Hepatocyte (in vitro differentiated cells): ENCODE results near the gene ACTL10. TPM values are rescaled to one million over a fixed set of nuclear protein-coding genes. Genes with fewer than 3 reads are reported as not detected.

Source experiments
- DNase-seq: peaks from one replicate; pipeline ENCODE4 v3.0.0-alpha.2; 2016; ENCODE audit warnings: low spot score
- H2AFZ ChIP-seq: fragments of 200-600 bp; sonication (generic); 2 replicates; pipeline ENCODE4 v1.6.0; 2016; ENCODE audit warnings: antibody characterized with exemption, mild to moderate bottlenecking
- H3K27ac ChIP-seq: fragments of 200-600 bp; sonication (generic); 2 replicates; pipeline ENCODE4 v1.5.1; 2016; ENCODE audit warnings: mild to moderate bottlenecking
- H3K27me3 ChIP-seq: fragments of 200-600 bp; sonication (generic); 2 replicates; pipeline ENCODE4 v1.6.1; 2016
- H3K36me3 ChIP-seq: fragments of 200-600 bp; sonication (generic); replicated peaks from 2 replicates; pipeline ENCODE4 v1.5.1; 2016; ENCODE audit warnings: low read depth; ENCODE audit not compliant: insufficient read depth
- H3K4me1 ChIP-seq: fragments of 200-600 bp; sonication (generic); 2 replicates; pipeline ENCODE4 v1.5.1; 2016; ENCODE audit warnings: mild to moderate bottlenecking, moderate library complexity; ENCODE audit not compliant: insufficient read depth
- H3K4me2 ChIP-seq: fragments of 200-600 bp; sonication (generic); 2 replicates; pipeline ENCODE4 v1.6.0; 2016
- H3K4me3 ChIP-seq: fragments of 200-600 bp; sonication (generic); 2 replicates; pipeline ENCODE4 v1.5.1; 2016; ENCODE audit warnings: mild to moderate bottlenecking
- H3K79me2 ChIP-seq: fragments of 200-600 bp; sonication (generic); 2 replicates; pipeline ENCODE4 v1.6.0; 2017; ENCODE audit warnings: mild to moderate bottlenecking
- H3K9me2 ChIP-seq: fragments of 200-600 bp; sonication (generic); replicated peaks from 2 replicates; pipeline ENCODE4 v1.6.0; 2017; ENCODE audit warnings: mild to moderate bottlenecking; ENCODE audit not compliant: insufficient read depth
- H3K9me3 ChIP-seq: fragments of 200-600 bp; sonication (generic); 2 replicates; pipeline ENCODE4 v1.5.1; 2016; ENCODE audit warnings: low read depth, mild to moderate bottlenecking
- H4K20me1 ChIP-seq: fragments of 200-600 bp; sonication (generic); 2 replicates; pipeline ENCODE4 v1.6.0; 2016; ENCODE audit warnings: mild to moderate bottlenecking; ENCODE audit not compliant: insufficient read depth, poor library complexity, severe bottlenecking
- EZH2 ChIP-seq: fragments of 200-600 bp; sonication (generic); IDR thresholded peaks from 2 replicates; pipeline ENCODE4 v1.6.1; 2016; ENCODE audit warnings: antibody characterized with exemption, mild to moderate bottlenecking, borderline replicate concordance
- EZH2phosphoT487 ChIP-seq: fragments of 200-600 bp; sonication (generic); IDR thresholded peaks from one replicate; pipeline ENCODE4 v1.6.1; 2018; ENCODE audit warnings: antibody characterized with exemption, mild to moderate bottlenecking, low read depth, moderate library complexity; ENCODE audit not compliant: unreplicated experiment, severe bottlenecking
- WGBS: methylation state at CpG from one replicate; pipeline ENCODE4 v1.1.6; 2016; ENCODE audit warnings: low lambda C conversion rate; ENCODE audit errors: missing lambda C conversion rate; 5-methylcytosine and 5-hydroxymethylcytosine counted together
- polyA plus RNA-seq: library from polyadenylated mRNA; unstranded; fragments of >200 nt; fragmentation: Nextera tagmentation; extraction: Ambion mirVana; gene quantifications from 2 replicates; pipeline ENCODE4 v1.2.1, GENCODE V29; 2016
- total RNA-seq: library from RNA; depleted of rRNA; stranded (reverse); fragments of >200 nt; gene quantifications from 2 replicates; pipeline ENCODE4 v1.2.3, GENCODE V29; 2014
- TF ChIP-seq, protein P1 (sequence below): fragments of 200-600 bp; sonication (generic); IDR thresholded peaks from 2 replicates; pipeline ENCODE4 v1.5.1; 2016; ENCODE audit warnings: antibody characterized with exemption, mild to moderate bottlenecking; ENCODE audit not compliant: poor library complexity

The ACTL10 gene
- total and polyA plus RNA-seq, 2 experiments from 2014 or later = 0.17 to 2.6 TPM

DNA sequence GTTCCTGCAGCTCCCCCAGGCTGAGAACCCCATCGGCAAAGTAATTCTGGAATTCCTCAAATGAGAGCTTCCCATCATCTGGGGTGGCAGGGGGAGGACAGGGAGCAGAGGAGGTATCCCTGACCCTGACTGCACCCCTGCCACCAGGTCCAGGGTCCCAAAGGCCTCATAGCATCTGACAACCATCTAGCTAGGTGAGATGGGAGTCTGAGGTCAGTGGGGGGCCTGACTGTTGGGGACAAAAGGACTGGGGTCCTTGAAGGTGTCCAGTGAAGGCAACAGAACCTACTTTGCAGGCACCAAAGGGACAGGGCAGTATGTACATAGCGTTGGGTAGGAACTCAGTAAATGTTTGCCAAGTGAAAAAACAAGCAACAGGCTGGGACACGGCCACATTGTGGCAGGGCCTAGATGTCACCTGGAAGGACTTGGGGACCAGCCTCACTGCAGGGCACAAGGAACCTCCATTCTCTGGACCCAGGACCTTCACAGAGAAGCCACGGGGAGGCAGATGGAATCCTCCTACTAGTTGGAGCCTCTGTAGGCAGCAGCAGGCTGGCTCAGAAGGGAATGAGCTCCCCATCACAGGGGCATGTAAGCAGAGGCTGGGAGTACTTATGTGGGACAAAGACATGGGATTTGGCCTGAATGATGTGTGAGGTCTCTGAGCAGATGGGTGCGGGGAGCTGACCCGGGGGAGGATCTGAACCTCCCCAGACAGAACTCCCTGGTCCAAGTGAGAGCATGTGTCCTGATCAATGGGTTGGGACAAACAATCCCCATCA is 4.2 kb downstream of the ACTL10 start:
- H4K20me1 ChIP-seq = no peaks in the 10 kb centered on the region
- H3K27ac ChIP-seq = no peak overlapping the region
- H3K9me3 ChIP-seq = no peaks in the 10 kb centered on the region
- peaks cover 22% of the 10 kb centered on the region for H3K79me2 ChIP-seq
- peaks cover 30% of the 10 kb centered on the region for H3K4me1 ChIP-seq
- WGBS = 88% methylated on average over 6 of the region's 6 CpGs
- no peak overlapping the region for H3K4me2 ChIP-seq
- H3K9me2 ChIP-seq = no peaks in the 10 kb centered on the region
- H3K36me3 ChIP-seq = no peaks in the 10 kb centered on the region
- TF ChIP-seq EZH2 = no peak
- TF ChIP-seq, protein P1, sequence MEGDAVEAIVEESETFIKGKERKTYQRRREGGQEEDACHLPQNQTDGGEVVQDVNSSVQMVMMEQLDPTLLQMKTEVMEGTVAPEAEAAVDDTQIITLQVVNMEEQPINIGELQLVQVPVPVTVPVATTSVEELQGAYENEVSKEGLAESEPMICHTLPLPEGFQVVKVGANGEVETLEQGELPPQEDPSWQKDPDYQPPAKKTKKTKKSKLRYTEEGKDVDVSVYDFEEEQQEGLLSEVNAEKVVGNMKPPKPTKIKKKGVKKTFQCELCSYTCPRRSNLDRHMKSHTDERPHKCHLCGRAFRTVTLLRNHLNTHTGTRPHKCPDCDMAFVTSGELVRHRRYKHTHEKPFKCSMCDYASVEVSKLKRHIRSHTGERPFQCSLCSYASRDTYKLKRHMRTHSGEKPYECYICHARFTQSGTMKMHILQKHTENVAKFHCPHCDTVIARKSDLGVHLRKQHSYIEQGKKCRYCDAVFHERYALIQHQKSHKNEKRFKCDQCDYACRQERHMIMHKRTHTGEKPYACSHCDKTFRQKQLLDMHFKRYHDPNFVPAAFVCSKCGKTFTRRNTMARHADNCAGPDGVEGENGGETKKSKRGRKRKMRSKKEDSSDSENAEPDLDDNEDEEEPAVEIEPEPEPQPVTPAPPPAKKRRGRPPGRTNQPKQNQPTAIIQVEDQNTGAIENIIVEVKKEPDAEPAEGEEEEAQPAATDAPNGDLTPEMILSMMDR = no peak
- TF ChIP-seq EZH2phosphoT487 = no peak
- H3K27me3 ChIP-seq = no peaks in the 10 kb centered on the region
- no peak overlapping the region for H2AFZ ChIP-seq
- no peak overlapping the region for H3K4me3 ChIP-seq
- DNase-seq = no peak

DNA sequence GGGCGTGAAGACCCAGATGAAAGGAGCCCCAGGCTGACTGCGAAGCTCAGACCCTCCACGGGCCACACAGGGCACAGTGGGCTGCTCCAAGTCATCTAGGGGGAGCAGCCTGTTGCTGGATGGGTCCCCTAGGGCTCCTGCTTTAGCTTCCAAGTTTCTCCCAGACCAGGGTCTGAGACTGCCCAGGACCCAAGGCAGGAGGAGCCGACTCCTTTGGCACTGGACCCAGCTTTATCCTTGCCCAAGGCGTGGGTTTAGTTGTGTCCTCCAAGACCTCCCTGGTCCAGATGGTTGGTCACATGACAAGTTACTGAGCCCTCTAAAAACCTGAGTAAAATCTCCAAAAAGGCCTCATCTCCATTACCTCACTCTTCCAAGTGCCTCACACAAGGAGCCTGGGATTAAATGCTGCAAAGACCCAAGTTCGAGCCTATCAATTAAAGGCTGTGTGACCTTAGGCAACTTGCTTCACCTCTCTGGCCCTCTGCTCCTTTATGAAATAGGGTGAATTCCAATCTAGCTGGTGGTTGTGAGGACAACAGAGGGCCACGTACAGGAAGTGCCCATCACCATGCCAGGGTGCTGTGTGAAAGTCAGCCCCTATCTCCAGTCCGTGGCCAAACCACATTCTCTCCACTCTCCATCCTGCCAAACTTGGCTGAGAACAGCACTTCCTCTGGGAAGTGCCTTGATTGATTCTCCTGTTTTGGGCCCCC is 5.0 kb downstream of the ACTL10 start:
- TF ChIP-seq, protein P1 = no peak
- no peak for TF ChIP-seq EZH2
- TF ChIP-seq EZH2phosphoT487 = no peak
- Histone ChIP-seq H2AFZ (no peak overlapping the region), H3K4me1 (peaks cover 32% of the 10 kb centered on the region), H3K27ac (no peak overlapping the region), H3K9me2 (no peaks in the 10 kb centered on the region), H3K36me3 (no peaks in the 10 kb centered on the region), H3K4me3 (no peak overlapping the region), H3K27me3 (no peaks in the 10 kb centered on the region), H3K9me3 (no peaks in the 10 kb centered on the region), H4K20me1 (no peaks in the 10 kb centered on the region), H3K4me2 (peak overlapping the region; percentile 99), H3K79me2 (peaks cover 22% of the 10 kb centered on the region)
- WGBS = 94% methylated on average over 8 of the region's 8 CpGs
- DNase-seq = no peak

DNA sequence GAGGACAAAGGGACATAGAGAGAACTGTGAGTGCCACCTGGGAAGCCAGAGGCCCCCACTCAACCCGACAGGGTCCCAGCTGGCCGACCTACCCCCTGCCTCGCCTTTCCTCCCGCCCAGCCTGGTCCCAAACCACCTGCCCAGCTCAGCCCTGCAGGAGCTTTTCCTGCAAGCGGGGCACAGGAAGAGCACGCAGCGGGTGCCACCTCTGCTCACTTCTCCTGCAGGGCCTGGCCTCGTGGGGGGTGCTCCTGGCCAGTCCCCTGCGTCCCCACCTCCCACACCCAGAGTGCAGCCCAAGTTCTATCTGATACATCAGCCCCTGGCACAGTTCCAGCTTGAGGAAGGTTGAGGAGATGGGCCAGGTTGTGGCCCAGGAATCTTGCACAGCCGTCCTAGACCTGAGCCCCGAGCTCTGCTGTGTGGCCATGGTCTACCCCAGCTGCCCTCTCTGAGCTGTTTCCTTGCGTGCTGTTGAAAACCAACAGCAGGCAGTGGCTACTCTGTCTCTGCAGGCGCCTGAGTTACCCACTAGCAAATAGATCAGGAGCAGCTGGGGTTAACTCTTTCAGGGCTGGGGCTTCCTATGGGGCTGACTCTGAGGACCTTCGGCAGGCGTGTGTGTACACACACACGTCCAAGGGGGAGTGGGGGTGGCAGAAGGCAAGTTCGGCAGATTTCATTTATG is 5.8 kb downstream of the ACTL10 start:
- no peaks in the 10 kb centered on the region for H3K9me3 ChIP-seq
- H3K27ac ChIP-seq = no peak overlapping the region
- no peaks in the 10 kb centered on the region for H3K9me2 ChIP-seq
- TF ChIP-seq EZH2 (no peak), EZH2phosphoT487 (no peak)
- TF ChIP-seq, protein P1 = no peak
- H4K20me1 ChIP-seq = no peaks in the 10 kb centered on the region
- H3K79me2 ChIP-seq = peaks cover 22% of the 10 kb centered on the region
- no peaks in the 10 kb centered on the region for H3K27me3 ChIP-seq
- H3K4me1 ChIP-seq = peaks cover 32% of the 10 kb centered on the region
- peak overlapping the region; percentile 99 for H3K4me2 ChIP-seq
- H3K36me3 ChIP-seq = no peaks in the 10 kb centered on the region
- WGBS = 54% methylated on average over 17 of the region's 17 CpGs
- peak overlapping the region; percentile 71 for H3K4me3 ChIP-seq
- DNase-seq = no peak
- no peak overlapping the region for H2AFZ ChIP-seq
